K562 (cell line): Measurements from ENCODE around the gene AXIN2.

Experiments used
- EP300 ChIP-seq: IDR thresholded peaks from 2 replicates; pipeline ENCODE4 v1.6.1; 2012; ENCODE audit warnings: low read length, improper control_type of control experiment
- FOSL1 ChIP-seq: fragments of 200-800 bp; sonication (Bioruptor generic); conservative IDR thresholded peaks from 2 replicates; pipeline ENCODE4 v1.6.1; 2016; ENCODE audit warnings: missing genetic modification characterization, missing compliant biosample characterization
- NFYB ChIP-seq: IDR thresholded peaks from 2 replicates; pipeline ENCODE4 v1.6.1; 2011; ENCODE audit warnings: mild to moderate bottlenecking, moderate library complexity; ENCODE audit not compliant: insufficient read length; ENCODE audit errors: extremely low read depth
- RBBP5 ChIP-seq: fragments of 200-600 bp; sonication (generic); IDR thresholded peaks from 2 replicates; pipeline ENCODE4 v1.6.1; 2012; ENCODE audit warnings: borderline replicate concordance, mild to moderate bottlenecking, low read length, control low read depth, inconsistent platforms; ENCODE audit not compliant: insufficient read depth, poor library complexity, severe bottlenecking
- TEAD2 ChIP-seq: fragments of 450-650 bp; IDR thresholded peaks from 2 replicates; pipeline ENCODE4 v1.6.1; 2016; ENCODE audit warnings: missing genetic modification characterization, control low read depth, missing compliant biosample characterization
- ZFX ChIP-seq: sonication (generic); formaldehyde crosslinking; IDR thresholded peaks from 2 replicates; pipeline ENCODE4 v1.8.0; 2022; ENCODE audit warnings: mild to moderate bottlenecking, missing genetic modification reagents, moderate library complexity
- TF ChIP-seq, protein P1 (sequence below): sonication (generic); formaldehyde crosslinking; IDR thresholded peaks from 2 replicates; pipeline ENCODE4 v1.8.1; 2023; ENCODE audit warnings: mild to moderate bottlenecking, missing genetic modification reagents
- TF ChIP-seq, protein P2 (sequence below): fragments of 450-650 bp; IDR thresholded peaks from 2 replicates; pipeline ENCODE4 v1.6.1; 2016; ENCODE audit warnings: low read depth, mild to moderate bottlenecking, moderate library complexity
- TF ChIP-seq, protein P3 (sequence below), 3 experiments: IDR thresholded peaks in 2 of 3; conservative IDR thresholded peaks in 1 of 3; 2 replicates each; pipeline ENCODE4 v1.5.1; 2011 to 2012; ENCODE audit warnings: low read length in 3 of 3, mild to moderate bottlenecking in 3 of 3, control low read depth in 2 of 3, improper control_type of control experiment in 1 of 3, inconsistent platforms in 1 of 3, low read depth in 1 of 3, mixed read lengths in 1 of 3, moderate library complexity in 1 of 3; ENCODE audit not compliant: insufficient read depth in 2 of 3

- TF ChIP-seq, protein P1, sequence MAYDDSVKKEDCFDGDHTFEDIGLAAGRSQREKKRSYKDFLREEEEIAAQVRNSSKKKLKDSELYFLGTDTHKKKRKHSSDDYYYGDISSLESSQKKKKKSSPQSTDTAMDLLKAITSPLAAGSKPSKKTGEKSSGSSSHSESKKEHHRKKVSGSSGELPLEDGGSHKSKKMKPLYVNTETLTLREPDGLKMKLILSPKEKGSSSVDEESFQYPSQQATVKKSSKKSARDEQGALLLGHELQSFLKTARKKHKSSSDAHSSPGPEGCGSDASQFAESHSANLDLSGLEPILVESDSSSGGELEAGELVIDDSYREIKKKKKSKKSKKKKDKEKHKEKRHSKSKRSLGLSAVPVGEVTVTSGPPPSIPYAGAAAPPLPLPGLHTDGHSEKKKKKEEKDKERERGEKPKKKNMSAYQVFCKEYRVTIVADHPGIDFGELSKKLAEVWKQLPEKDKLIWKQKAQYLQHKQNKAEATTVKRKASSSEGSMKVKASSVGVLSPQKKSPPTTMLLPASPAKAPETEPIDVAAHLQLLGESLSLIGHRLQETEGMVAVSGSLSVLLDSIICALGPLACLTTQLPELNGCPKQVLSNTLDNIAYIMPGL, result no peak
- TF ChIP-seq ZFX (no peak), FOSL1 (tag) (no peak), EP300 (no peak), TEAD2 (no peak), NFYB (no peak), RBBP5 (no peak)
- TF ChIP-seq, protein P2, sequence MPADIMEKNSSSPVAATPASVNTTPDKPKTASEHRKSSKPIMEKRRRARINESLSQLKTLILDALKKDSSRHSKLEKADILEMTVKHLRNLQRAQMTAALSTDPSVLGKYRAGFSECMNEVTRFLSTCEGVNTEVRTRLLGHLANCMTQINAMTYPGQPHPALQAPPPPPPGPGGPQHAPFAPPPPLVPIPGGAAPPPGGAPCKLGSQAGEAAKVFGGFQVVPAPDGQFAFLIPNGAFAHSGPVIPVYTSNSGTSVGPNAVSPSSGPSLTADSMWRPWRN, result no peak
- TF ChIP-seq, protein P3, sequence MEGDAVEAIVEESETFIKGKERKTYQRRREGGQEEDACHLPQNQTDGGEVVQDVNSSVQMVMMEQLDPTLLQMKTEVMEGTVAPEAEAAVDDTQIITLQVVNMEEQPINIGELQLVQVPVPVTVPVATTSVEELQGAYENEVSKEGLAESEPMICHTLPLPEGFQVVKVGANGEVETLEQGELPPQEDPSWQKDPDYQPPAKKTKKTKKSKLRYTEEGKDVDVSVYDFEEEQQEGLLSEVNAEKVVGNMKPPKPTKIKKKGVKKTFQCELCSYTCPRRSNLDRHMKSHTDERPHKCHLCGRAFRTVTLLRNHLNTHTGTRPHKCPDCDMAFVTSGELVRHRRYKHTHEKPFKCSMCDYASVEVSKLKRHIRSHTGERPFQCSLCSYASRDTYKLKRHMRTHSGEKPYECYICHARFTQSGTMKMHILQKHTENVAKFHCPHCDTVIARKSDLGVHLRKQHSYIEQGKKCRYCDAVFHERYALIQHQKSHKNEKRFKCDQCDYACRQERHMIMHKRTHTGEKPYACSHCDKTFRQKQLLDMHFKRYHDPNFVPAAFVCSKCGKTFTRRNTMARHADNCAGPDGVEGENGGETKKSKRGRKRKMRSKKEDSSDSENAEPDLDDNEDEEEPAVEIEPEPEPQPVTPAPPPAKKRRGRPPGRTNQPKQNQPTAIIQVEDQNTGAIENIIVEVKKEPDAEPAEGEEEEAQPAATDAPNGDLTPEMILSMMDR (IDR thresholded peaks at IDR 0.05 in 2 of 3, conservative IDR thresholded peaks at IDR 0.05 in 1 of 3; ENCODE audit: insufficient read depth in 2 of 3, low read depth in 1 of 3, low read length in 3 of 3), result no peak
These were observed 14.2 kb downstream of the AXIN2 start for GRCh38 chr17:65547253-65547670.
